GM20431 (cell line): ENCODE measurements around the gene MRGPRF.
"Not testable (repeated sequence)": the region's sequence is repeated elsewhere in the genome, so short reads cannot be mapped to it uniquely, and the experiment has no call there.

ENCODE experiments used
- in situ Hi-C: fragments of 300-500 bp; cut with MseI, MboI; formaldehyde crosslinking; loops from one replicate; pipeline ENCODE4 v1.15.0; 2020; ENCODE audit warnings: low sequenced_read_pairs; ENCODE audit not compliant: unreplicated experiment

Gene MRGPRF

GRCh38 chr11:69005183-69005630 is 7.8 kb downstream of the MRGPRF start:
- in situ Hi-C loops: no loop called here

- in situ Hi-C loops: no loop called here
These were observed 8.4 kb downstream of the MRGPRF start for GRCh38 chr11:69004411-69005182.

- in situ Hi-C loops: no loop called here
These were observed 9.1 kb downstream of the MRGPRF start for GRCh38 chr11:69003866-69004367.

GRCh38 chr11:69003301-69003865 is 9.7 kb downstream of the MRGPRF start:
- in situ Hi-C loops: no loop called here

- in situ Hi-C loops: no loop called here
These were observed 10.3 kb downstream of the MRGPRF start for GRCh38 chr11:69002570-69003231.

GRCh38 chr11:69002110-69002569 is 10.9 kb downstream of the MRGPRF start:
- in situ Hi-C loops: no loop called here

- in situ Hi-C loops: no loop called here
These were observed 11.6 kb downstream of the MRGPRF start for GRCh38 chr11:69001243-69002081.

- in situ Hi-C loops: no loop called here
These were observed 12.2 kb downstream of the MRGPRF start for GRCh38 chr11:69000831-69001242.

GRCh38 chr11:69000391-69000790 is 12.7 kb downstream of the MRGPRF start:
- in situ Hi-C loops: no loop called here

- in situ Hi-C loops: not testable (repeated sequence)
These were observed 13.2 kb downstream of the MRGPRF start for GRCh38 chr11:68999748-69000355.

- in situ Hi-C loops: no loop called here
These were observed 13.8 kb downstream of the MRGPRF start for GRCh38 chr11:68999093-68999747.

- in situ Hi-C loops: no loop called here
These were observed 14.6 kb downstream of the MRGPRF start for GRCh38 chr11:68998390-68998911.

- in situ Hi-C loops: no loop called here
These were observed 15.1 kb downstream of the MRGPRF start for GRCh38 chr11:68997995-68998348.

- in situ Hi-C loops: no loop called here
These were observed 15.7 kb downstream of the MRGPRF start for GRCh38 chr11:68997124-68997994.

- in situ Hi-C loops: no loop called here
These were observed 16.5 kb downstream of the MRGPRF start for GRCh38 chr11:68996376-68997123.

GRCh38 chr11:68994894-68995285 is 18.2 kb downstream of the MRGPRF start:
- in situ Hi-C loops: no loop called here

- in situ Hi-C loops: no loop called here
These were observed 18.7 kb downstream of the MRGPRF start for GRCh38 chr11:68994161-68994893.
